ENCODE results near the gene PLA2G2E.
A peak's percentile ranks its signal among the peaks of the same experiment; 100 is the strongest.

PLA2G2E gene

GRCh38 chr1:19926296-19927129 is 3.1 kb upstream of the PLA2G2E start:
- DNase-seq: no peak

GRCh38 chr1:19925342-19926070 is 2.1 kb upstream of the PLA2G2E start:
- DNase-seq: no peak

- no peak for DNase-seq
Observed at GRCh38 chr1:19923953-19924346, 533 bp upstream of the PLA2G2E start.

- DNase-seq: no peak
Observed at GRCh38 chr1:19922015-19922688, 1.3 kb downstream of the PLA2G2E start.

- DNase-seq: no peak
Observed at GRCh38 chr1:19921310-19921709, 2.1 kb downstream of the PLA2G2E start.

- DNase-seq: no peak
Observed at GRCh38 chr1:19920132-19920710, 3.2 kb downstream of the PLA2G2E start.

GRCh38 chr1:19918057-19918456 is 5.4 kb downstream of the PLA2G2E start:
- DNase-seq: peak; percentile 76

GRCh38 chr1:19910650-19911049 is 12.8 kb downstream of the PLA2G2E start:
- no peak for DNase-seq

GRCh38 chr1:19909971-19910370 is 13.4 kb downstream of the PLA2G2E start:
- DNase-seq: no peak

GRCh38 chr1:19909392-19909791 is 14.0 kb downstream of the PLA2G2E start:
- no peak for DNase-seq

- no peak for DNase-seq
Observed at GRCh38 chr1:19907456-19907855, 16.0 kb downstream of the PLA2G2E start.

- no peak for DNase-seq
Observed at GRCh38 chr1:19903621-19904020, 19.8 kb downstream of the PLA2G2E start.

- DNase-seq: no peak
Observed at GRCh38 chr1:19901653-19902052, 21.8 kb downstream of the PLA2G2E start.

GRCh38 chr1:19894218-19894617 is 29.2 kb downstream of the PLA2G2E start:
- DNase-seq: no peak

- no peak for DNase-seq
Observed at GRCh38 chr1:19893687-19894086, 29.7 kb downstream of the PLA2G2E start.

GRCh38 chr1:19892628-19893168 is 30.7 kb downstream of the PLA2G2E start:
- no peak for DNase-seq

- no peak for DNase-seq
Observed at GRCh38 chr1:19892129-19892528, 31.3 kb downstream of the PLA2G2E start.

GRCh38 chr1:19889656-19890055 is 33.8 kb downstream of the PLA2G2E start:
- no peak for DNase-seq

GRCh38 chr1:19888112-19888511 is 35.3 kb downstream of the PLA2G2E start:
- no peak for DNase-seq

- DNase-seq: no peak
Observed at GRCh38 chr1:19885821-19886220, 37.6 kb downstream of the PLA2G2E start.

GRCh38 chr1:19884312-19884711 is 39.1 kb downstream of the PLA2G2E start:
- DNase-seq: no peak

- peak; percentile 98 for DNase-seq
Observed at GRCh38 chr1:19882111-19883071, 41.0 kb downstream of the PLA2G2E start, which contains the start of gene OTUD3. OTUD3 (plus strand) TSS chr1:19882395; CDS start chr1:19882514, 119 bp downstream.

All from hematopoietic multipotent progenitor cell treated with erythropoietin and hydrocortisone succinate and interleukin-3 and kit ligand, for 8 days (in vitro differentiated cells).